Effector CD4-positive, alpha-beta T cell (primary cell): Measurements from ENCODE around the gene FHDC1.

Experiments
- DNase-seq: peaks from one replicate; pipeline ENCODE4 v3.0.0-alpha.2; 2020

The FHDC1 gene

DNA sequence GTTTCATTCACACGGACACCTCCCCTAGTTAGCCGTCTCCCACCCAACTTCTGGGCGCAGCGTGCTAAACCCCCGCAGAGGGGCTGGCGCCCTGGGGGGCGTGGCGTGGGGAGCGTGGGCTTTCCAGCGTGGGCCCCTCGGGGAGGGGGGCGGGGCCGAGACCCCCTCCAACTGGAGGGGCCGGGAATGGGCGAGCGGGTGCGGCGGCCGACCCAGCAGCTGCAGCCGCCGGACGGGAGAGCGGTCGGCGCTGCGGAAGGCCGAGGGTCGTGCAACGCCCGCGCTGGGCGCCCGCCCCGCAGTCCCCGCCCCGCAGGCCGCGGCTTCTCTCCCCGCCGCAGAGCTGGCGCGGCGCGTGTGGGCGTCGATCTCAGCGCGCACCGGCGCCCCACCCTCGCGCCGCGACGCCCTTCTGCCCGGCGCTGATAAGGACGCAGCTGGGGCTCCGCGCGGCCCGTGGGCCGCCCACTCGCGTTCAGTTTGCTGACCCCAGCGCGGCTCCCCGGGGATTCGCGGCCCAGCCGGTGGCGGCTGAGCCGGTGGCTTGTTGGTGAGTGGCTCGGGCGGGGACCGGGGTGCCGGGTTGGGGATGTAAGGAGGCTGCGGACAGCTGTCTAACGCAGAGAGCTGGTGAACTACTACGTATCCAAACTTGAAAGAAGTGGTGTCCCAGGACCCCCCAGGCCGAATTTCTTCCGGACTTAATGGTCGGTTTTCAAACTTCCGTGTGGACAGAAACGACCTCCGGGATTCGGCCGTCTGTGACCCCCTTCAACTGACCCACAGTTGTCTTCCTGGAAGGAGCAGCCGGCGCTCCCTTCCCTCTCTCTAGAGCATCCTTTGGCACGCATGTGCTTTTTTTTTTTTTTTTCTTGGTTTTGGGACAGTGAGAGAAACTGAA is 1.5 kb downstream of the FHDC1 start:
- no peak for DNase-seq

DNA sequence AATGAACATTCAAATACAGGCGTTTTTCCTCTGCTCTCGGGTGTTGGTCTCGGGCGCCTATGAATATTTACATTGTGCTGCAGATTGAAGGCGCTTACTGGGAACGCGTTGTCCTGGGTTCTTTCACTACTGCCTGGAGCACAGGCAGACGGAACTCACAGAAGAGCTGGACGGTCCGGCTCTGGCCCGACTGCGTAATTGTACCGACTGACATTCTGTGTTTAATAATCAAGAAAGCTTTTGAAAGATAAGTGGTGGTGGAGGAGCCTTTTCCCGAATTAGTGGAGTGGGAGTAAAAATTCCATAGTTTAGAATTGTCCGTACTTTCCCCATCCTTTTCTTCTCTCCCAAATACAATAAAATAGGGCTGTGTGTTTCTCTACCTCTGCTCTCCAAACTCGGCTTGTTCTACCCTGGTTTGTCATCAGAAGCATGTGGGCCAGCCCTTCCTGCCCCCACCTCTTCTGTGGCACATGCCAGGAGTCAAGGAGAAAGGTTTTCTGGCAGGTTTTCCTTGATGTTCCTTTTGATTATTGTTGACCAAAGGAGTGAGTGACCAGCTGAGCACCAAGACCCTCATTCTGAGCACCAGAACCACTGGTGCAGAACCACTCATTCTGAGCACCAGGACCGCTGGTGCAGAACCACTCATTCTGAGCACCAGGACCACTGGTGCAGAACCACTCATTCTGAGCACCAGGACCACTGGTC is 2.3 kb downstream of the FHDC1 start:
- DNase-seq, result no peak

DNA sequence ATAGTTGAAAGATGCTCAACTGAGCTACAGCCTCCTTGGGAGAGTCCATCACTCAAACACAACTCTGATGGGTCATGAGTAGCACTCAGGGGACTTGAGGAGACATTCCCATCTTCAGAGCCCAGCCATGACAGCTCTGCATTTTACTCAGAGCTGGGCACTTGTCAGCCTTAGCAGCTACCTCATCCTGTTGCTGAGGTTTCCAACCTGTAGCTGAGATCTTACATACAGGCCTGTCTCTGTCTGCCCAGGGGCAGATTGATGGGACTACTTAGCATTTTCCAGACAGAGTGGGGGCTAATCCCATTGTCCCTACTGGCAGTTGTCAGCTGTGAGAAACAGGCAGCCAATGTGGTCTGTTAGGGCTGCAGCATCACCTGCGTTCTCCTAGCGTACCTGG is 3.5 kb downstream of the FHDC1 start:
- no peak for DNase-seq

DNA sequence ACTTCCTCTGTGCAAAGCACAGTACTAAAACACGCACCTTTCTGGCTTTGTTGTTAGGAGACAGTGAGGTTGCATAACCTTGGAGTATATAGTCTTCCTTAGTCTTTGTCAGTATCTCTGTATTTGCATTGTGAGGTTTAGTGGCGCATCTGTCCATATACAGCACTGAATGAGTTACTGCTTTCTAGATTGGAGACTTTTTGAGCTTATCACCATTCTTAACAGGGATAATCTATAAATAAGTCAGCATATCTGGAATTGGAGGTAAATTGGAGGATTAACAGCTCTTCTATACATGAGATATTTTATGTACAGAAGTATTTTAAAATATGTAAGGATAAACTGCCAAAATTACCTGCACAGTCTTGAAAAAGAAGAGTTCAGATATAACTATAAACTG is 4.3 kb downstream of the FHDC1 start:
- DNase-seq, result no peak

DNA sequence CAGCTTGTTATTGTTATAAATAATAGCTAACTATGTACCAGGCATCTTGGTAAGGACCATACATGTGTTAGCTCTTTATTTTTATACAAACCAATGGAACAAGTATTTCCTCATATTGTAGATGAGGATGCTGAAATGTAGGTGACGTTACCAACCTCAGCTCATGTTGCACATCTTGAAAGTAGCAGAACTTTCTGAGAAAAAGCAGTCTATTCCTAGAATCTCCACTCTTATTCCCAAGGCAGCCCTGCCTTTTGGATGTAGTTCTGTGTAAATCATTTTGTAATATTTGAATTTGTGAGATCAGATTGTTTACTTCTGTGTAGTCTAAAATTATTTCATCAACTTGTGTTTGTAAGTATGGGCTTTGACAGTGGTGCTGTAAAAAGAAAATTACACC is 5.3 kb downstream of the FHDC1 start:
- DNase-seq, result no peak

DNA sequence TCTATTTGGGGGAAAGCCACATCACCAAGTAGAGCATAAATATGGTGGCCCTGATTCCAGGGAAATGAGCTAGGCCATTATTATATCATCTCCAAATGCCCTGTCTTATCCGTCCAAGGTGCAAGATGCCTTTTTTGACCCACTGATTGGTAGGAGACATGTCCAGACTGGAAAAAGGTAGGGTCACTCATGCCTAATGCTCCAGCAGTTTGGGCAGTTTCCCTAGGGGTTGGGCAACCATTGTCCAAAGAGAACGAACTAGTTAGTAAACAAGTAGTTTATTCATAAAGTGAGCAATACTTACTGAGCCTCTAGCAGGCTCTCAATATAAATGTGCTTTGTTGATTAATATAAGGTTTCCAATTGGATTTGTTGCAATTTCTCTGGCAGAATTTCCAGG is 6.2 kb downstream of the FHDC1 start:
- no peak for DNase-seq

DNA sequence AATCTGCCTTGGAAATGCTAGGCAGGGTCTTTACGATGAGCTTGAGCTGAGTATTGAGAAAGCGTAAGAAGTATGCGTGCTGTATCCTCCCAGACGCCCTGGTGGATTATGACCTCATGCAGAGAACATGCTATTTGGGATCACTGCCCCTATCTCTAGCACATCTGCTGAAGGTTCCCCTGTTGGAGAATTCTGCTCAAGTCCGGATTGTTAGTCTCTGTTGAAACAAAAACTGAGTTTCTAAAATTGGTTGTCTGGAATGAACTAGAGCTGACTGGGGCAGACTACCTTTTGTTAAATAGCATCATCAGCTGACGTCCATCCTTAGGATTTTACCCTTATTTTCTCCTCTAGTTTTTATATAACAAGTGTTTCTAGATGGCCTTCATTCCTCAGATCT is 7.5 kb downstream of the FHDC1 start:
- DNase-seq, result no peak

DNA sequence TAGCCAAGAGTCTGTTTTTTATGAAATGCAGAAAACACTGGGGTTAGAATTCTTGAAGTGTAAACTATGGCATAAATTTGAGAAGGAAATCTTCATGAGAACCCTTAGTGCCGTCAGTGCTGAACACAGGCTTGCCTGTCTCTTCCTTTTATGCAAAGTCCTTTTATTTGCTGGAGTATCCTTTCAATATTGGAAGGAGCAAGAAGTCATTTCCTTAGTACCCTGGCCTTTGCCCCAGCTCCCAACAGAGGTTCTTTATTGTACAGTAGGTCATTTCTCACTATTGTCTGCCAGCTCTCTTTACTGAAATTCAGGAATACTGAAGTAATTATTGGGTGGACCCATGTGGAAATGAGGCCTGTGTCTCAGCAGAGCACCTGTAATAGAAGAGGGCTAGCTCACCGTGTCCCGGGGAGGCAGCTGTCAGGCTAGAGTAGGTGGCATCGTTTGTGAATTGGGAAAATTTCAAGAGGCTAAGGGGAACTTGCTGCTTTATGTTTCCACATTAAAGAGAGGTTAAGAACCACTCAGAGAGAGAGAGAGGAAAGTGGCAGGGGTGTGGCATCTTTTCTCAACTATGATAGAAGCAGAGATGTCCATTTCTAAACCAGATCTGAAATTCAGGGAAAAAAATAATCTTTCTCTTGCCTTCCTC is 8.7 kb downstream of the FHDC1 start:
- no peak for DNase-seq

DNA sequence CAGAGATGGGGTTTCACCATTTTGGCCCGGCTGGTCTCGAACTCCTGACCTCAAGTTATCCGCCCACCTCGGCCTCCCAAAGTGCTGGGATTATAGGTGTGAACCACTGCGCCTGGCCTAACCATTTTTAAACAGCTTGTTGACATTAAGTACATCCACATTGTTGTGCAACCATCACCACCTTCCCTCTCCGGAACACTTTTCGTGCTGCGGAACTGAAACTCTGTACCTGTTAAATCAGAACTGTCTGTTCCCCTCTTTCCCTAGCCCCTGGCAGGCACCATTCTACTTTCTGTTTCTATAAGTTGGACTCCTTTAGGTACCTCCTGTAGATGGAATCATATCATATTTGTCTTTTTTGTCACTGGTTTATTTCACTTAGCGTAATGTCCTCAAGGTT is 9.5 kb downstream of the FHDC1 start:
- DNase-seq, result no peak

DNA sequence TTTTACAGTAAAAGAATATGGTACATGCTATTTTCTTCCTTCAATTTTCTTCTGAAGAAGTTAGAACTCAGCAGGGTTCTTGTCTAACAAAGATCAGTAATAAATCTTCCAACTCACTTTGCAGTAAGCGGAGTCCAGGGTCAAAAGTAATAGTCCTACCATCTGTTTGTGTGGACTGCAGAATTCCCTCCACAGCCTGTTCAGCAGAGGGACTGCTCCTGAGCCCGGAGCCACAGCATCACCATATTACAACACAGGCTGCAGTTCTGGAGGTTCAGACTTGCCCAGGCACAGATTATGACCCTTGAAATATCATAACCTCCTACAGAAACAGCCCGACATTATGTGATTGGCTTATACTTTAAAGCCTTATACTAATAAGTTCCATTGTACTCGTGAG is 10.3 kb downstream of the FHDC1 start:
- DNase-seq, result no peak

DNA sequence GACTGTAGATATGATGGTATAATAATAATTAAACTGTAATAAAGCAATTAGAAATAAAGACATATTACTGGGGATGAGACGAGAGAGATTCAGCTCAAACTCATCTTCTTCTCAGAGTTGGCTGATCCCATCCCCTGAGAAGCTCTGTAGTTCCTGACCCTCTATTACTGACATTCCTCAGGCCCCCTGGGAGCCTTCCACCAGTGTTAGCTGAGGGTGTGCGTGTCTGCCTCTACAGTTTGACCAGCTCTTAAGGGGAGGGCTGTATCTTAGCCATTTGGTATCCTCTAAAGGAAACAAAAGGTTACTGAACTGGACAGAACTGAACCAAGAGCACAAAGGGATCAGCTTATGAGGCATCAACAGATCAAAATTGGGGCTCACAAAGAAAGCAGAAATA is 11.2 kb downstream of the FHDC1 start:
- DNase-seq, result no peak

DNA sequence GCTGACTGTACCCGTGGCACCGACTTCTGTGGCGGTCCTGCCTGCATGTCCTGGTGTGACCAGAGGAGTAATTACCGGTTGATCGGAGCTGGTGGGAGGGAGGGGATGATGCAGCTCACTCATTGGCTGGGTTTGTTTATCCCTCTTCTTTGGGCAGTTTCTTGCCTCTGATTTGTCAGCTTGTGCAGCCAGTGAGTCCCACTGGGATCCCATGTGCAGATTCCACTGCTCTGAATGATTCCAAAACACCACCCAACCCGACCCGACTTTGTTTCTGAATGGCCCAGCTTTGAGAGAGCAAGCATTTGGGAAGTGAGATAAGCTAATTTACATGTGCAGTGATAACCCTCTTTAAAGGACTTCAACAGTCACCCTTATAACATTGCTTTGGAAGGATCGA is 13.8 kb downstream of the FHDC1 start:
- DNase-seq, result no peak

DNA sequence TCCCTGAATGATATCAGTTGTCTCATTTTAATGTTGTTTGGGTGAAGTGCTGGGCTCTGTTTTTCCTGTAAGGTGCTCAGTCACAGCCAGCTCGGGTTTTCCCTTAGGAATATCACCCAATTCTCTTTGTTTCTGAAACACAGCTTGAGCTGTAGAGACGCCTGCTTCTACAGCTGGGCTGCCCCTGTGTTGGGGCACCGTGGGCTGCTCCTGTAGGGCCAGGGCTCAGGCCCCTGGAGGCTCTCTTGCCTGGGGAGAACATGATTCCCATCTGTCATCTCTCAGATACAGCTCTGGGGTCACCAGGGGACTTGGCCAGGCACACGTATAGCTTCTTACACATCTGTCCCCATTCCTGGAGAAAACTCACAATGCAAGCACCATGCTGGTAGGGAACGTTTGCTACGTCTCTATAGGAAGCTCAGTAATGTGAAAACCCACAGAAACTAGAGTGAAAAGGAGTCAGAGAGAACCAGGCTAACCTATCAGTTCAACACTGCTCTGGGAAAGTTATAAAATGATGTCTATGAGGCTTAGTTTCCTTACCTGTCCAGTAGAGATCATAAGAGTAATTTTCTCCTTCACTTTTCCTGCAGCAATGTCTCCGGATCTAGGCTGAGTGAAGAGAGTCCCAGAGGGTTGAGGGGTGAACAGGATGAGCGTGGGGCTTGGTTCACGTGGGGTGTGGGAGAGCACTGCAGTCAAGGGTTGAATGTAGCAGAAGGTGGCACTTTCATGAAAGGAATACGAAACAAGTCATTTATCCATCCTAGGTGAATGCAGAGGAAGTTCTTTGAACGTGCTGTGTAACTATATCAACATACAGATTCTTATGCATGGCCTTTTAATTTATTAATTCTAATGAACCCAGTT is 14.5 kb downstream of the FHDC1 start:
- no peak for DNase-seq

DNA sequence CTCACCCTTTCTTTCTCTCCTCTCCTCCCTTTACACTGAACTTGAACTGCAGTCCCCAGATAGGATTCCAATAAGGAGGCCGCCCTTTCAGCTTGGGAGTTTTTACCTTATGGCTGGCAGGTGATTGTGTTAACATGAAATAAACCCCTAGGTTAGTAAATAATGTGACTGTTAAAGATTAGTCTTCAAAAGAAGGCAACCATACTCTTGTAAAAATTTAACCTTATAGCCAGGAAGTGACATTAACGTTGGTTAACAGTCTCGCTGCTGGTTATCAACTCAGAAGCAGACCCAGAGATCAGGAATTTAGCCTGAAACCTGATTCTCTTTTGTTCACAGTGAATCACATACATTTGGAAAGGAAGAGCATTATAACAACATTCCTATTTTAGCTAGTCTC is 15.2 kb downstream of the FHDC1 start:
- DNase-seq, result no peak

DNA sequence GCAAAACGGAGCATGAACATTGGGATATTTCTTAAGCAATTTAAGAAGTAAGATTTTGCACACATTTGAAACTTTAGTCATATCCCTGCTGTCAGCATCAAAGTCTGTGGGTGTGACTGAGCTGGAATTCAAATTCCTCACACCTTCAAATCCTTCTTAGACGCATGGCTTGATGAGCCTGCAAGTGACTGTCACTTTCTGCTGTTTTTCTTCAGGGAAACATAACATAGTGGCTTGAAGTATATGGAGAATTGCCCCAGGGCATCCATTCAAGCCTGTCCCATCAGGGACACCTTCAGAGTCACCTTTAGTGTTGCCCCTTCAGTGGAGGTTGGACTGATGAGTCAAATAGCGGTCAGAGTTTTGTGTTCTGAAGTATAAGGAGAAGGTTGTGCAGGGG is 17.4 kb downstream of the FHDC1 start:
- no peak for DNase-seq

DNA sequence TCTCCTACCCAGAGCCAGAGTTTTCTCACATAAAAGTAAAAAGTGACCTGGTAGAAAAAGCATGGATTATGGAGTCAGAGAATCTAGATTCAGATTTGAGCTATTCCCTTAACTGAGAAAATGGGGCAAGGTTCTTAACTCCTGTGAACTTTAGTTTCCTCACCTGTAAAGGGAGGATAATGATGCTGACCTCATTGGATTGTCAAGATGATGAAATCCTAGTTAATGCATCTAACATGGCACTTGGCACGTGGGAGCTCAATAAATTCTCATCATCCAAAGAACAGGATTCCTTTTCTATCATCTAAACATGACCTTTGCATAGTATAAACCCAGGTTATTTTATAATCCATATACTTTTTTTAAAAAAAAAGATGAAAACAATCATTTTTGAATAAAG is 18.6 kb downstream of the FHDC1 start:
- DNase-seq, result no peak

DNA sequence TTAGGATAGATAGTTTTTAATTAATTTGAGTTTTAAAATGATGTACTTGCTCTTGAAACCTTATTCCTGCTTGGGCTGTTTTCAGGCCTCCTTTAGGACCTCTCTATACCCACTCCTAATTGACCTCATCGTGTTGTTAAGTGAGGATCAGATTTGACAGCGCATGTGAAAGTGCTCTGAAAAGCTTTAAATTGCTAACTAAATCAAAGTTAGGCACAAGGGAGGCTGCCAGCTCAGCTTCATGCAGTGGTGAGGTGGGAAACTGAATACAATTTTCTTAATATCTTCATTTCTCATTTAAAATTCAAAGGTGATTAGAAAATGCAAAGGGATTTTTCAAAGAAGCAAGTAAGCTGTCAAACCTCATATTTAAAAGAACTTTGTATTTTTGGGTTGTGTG is 20.0 kb downstream of the FHDC1 start:
- no peak for DNase-seq

DNA sequence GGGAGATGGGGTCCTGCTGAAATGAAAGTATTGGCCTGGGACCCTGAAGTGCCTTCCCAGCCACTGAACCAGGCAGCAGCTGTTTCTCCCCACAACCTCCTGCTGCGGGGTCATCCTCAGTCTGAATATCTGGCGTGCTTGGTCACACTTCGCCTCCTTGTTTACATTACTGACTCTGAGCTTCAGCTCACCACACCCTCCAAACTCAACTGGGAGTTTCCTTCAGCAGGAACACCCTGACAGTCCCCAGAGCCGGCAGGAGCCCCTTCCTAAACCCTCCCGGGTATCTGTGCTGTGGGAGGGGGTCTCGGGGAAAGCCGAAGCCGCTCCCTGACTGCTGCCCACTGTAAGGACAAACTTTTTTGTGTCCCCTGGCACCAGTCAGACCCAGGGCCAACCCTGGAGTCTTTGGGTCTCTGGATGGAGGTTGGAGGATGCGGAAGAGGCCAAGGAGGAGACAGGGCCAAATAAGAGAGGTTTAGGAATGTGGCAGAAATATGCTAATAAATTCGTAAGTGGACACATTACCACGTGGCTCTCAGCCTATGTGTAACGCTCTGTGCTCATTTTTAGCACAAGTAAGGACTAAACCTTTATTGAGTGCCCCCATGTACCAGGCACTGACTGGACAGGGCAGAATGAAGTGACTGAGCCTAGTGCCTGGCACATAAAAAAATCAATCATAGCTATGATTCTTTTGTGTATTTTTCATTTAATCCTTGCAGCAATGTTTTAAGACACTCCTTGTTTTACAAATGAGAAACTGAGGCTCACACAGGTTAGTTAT is 20.7 kb downstream of the FHDC1 start:
- DNase-seq, result no peak

DNA sequence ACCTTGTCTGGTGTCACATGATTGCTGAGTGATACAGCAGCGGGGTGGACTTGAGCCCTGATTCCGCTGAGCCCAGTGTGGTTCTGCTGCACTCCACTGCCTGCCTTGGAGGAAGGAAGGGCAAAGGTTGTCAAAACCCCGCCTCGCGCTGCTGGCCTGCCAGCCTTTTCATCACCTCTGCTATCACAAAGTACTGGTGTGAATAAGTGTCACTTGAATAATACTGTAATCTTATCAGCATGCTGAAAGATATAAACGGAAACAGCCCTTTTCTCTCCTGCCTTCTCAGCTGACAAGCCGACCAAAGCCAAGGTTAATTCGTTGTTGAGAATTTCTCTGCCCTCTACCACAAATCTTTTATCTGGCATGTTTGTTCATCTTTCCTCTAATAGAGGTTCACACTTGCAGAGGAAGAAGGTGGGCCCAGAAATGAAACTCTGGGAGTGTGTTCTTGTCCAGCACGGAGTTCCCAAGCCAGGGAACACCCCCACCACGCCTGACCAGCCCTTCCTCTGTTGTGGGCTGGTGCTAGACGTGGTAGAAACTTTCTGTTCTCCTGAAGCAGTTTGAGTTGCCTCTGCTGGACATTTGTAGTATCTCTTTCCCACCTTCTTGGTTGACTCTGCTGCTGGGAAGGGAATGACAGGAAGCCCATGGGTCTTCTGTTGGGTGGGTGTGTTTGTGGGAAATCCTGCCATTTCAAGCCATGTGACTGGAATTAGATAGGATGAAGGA is 21.5 kb downstream of the FHDC1 start:
- no peak for DNase-seq

DNA sequence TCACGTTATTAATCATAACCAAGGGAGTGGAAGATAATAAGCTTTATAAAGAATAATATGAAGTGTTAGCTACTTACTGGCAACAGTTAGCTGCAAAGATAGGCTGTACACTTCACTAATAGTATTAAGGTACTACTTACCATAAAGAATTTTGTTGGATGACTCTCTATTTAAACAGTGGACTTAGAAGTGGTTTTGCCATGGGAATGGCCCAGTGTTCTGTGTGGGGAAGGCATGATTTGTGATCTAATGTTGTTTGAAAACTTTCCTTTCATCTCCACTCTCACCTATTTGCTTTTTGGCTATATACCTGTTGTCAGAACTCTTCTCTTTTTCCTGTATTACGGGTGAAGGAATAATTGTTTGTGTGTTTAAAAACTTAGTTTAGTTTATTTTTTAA is 23.0 kb downstream of the FHDC1 start:
- DNase-seq, result no peak

DNA sequence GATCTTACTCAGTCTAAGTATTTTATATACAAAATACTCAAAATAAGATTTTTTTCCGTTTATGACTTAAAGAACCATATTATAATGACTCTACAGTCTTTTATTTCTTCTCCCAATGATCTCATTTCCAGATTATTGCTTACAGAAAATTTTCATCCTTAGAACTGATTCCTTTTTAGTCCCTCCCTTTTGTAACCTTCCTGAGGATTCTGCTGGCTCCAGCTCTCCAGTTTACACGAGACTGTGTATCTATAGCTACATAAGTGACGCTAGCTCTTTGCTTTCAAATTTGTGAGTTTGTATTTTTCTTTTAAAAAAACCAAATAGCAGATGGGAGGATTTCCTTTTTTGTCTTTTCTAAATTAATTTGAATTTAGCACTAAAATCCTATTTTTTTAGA is 24.0 kb downstream of the FHDC1 start:
- DNase-seq, result no peak
